ENCODE results near the gene ANKRD39.

The ANKRD39 gene

GRCh38 chr2:96828436-96828835 is 29.4 kb downstream of the ANKRD39 start:
- Histone ChIP-seq H2BK15ac (ENCODE audit: low read depth, poor library complexity, severe bottlenecking) (no peak overlapping the region), H2BK5ac (ENCODE audit: low read depth, low read length, poor library complexity, severe bottlenecking) (no peak overlapping the region), H4K91ac (ENCODE audit: low read length) (no peak overlapping the region), H2BK12ac (ENCODE audit: low read length in 2 of 2) (no peak overlapping the region), H2AK5ac (ENCODE audit: low read length, severe bottlenecking) (no peak overlapping the region), H3K27me3 (ENCODE audit: control insufficient read depth in 1 of 2, insufficient read depth in 1 of 2, low read length in 2 of 2) (no peaks in the 10 kb centered on the region), H4K8ac (ENCODE audit: low read length) (no peak overlapping the region), H3K79me1 (replicated peaks; ENCODE audit: low read length, poor library complexity, severe bottlenecking) (peaks cover 23% of the 10 kb centered on the region), H3K23ac (ENCODE audit: low read length in 2 of 2) (no peak overlapping the region), H3K14ac (ENCODE audit: low read length in 2 of 2) (no peak overlapping the region), H2BK120ac (ENCODE audit: low read depth, low read length) (no peak overlapping the region), H3K4ac (ENCODE audit: low read depth in 1 of 2, low read length in 2 of 2) (no peak overlapping the region), H3K36me3 (ENCODE audit: control insufficient read depth in 1 of 2, insufficient read depth in 2 of 2, low read depth in 1 of 2, low read length in 2 of 2) (peaks cover 52 to 66% of the 10 kb centered on the region in 2 experiments), H3K27ac (ENCODE audit: low read length, poor library complexity, severe bottlenecking) (no peak overlapping the region), H3K9me3 (ENCODE audit: control insufficient read depth, low read length) (no peaks in the 10 kb centered on the region), H3K9ac (ENCODE audit: low read length) (no peak overlapping the region), H3K4me2 (ENCODE audit: low read length, poor library complexity, severe bottlenecking) (no peak overlapping the region), H3K4me3 (ENCODE audit: insufficient read depth in 1 of 2, low read depth in 1 of 2, low read length in 2 of 2) (no peak overlapping the region), H3K18ac (ENCODE audit: low read depth in 1 of 2, low read length in 2 of 2) (no peak overlapping the region), H2AFZ (ENCODE audit: low read depth, low read length) (no peak overlapping the region), H3K4me1 (ENCODE audit: control insufficient read depth, insufficient read depth, low read depth, low read length) (peaks cover 15% of the 10 kb centered on the region)
- WGBS = 97% methylated on average over 14 of the region's 14 CpGs
- no peak for DNase-seq

- Histone ChIP-seq H3K4ac (ENCODE audit: low read depth in 1 of 2, low read length in 2 of 2) (no peak overlapping the region), H2BK15ac (ENCODE audit: low read depth, poor library complexity, severe bottlenecking) (no peak overlapping the region), H3K36me3 (ENCODE audit: control insufficient read depth in 1 of 2, insufficient read depth in 2 of 2, low read depth in 1 of 2, low read length in 2 of 2) (peaks cover 41 to 59% of the 10 kb centered on the region in 2 experiments), H3K27ac (ENCODE audit: low read length, poor library complexity, severe bottlenecking) (no peak overlapping the region), H3K4me3 (ENCODE audit: insufficient read depth in 1 of 2, low read depth in 1 of 2, low read length in 2 of 2) (no peak overlapping the region), H3K23ac (ENCODE audit: low read length in 2 of 2) (no peak overlapping the region), H2AK5ac (ENCODE audit: low read length, severe bottlenecking) (no peak overlapping the region), H2AFZ (ENCODE audit: low read depth, low read length) (no peak overlapping the region), H3K9ac (ENCODE audit: low read length) (no peak overlapping the region), H2BK120ac (ENCODE audit: low read depth, low read length) (no peak overlapping the region), H3K9me3 (ENCODE audit: control insufficient read depth, low read length) (no peaks in the 10 kb centered on the region), H3K4me2 (ENCODE audit: low read length, poor library complexity, severe bottlenecking) (no peak overlapping the region), H2BK5ac (ENCODE audit: low read depth, low read length, poor library complexity, severe bottlenecking) (no peak overlapping the region), H3K27me3 (ENCODE audit: control insufficient read depth in 1 of 2, insufficient read depth in 1 of 2, low read length in 2 of 2) (no peaks in the 10 kb centered on the region), H3K79me1 (replicated peaks; ENCODE audit: low read length, poor library complexity, severe bottlenecking) (peaks cover 33% of the 10 kb centered on the region), H4K91ac (ENCODE audit: low read length) (no peak overlapping the region), H3K18ac (ENCODE audit: low read depth in 1 of 2, low read length in 2 of 2) (no peak overlapping the region), H3K4me1 (ENCODE audit: control insufficient read depth, insufficient read depth, low read depth, low read length) (peaks cover 5% of the 10 kb centered on the region), H3K14ac (ENCODE audit: low read length in 2 of 2) (no peak overlapping the region), H4K8ac (ENCODE audit: low read length) (no peak overlapping the region), H2BK12ac (ENCODE audit: low read length in 2 of 2) (no peak overlapping the region)
- WGBS = 98% methylated on average over 22 of the region's 22 CpGs
- DNase-seq = no peak
Observed at GRCh38 chr2:96826546-96827278, 31.1 kb downstream of the ANKRD39 start.

GRCh38 chr2:96825057-96825456 is 32.8 kb downstream of the ANKRD39 start:
- Histone ChIP-seq H2BK15ac (ENCODE audit: low read depth, poor library complexity, severe bottlenecking) (no peak overlapping the region), H3K4me2 (ENCODE audit: low read length, poor library complexity, severe bottlenecking) (no peak overlapping the region), H3K27me3 (ENCODE audit: control insufficient read depth in 1 of 2, insufficient read depth in 1 of 2, low read length in 2 of 2) (no peaks in the 10 kb centered on the region), H3K23ac (ENCODE audit: low read length in 2 of 2) (no peak overlapping the region), H4K8ac (ENCODE audit: low read length) (no peak overlapping the region), H3K36me3 (ENCODE audit: control insufficient read depth in 1 of 2, insufficient read depth in 2 of 2, low read depth in 1 of 2, low read length in 2 of 2) (peaks cover 26 to 57% of the 10 kb centered on the region in 2 experiments), H3K27ac (ENCODE audit: low read length, poor library complexity, severe bottlenecking) (no peak overlapping the region), H3K9ac (ENCODE audit: low read length) (no peak overlapping the region), H3K18ac (ENCODE audit: low read depth in 1 of 2, low read length in 2 of 2) (no peak overlapping the region), H2AK5ac (ENCODE audit: low read length, severe bottlenecking) (no peak overlapping the region), H2BK120ac (ENCODE audit: low read depth, low read length) (no peak overlapping the region), H3K4ac (ENCODE audit: low read depth in 1 of 2, low read length in 2 of 2) (no peak overlapping the region), H3K4me1 (ENCODE audit: control insufficient read depth, insufficient read depth, low read depth, low read length) (peaks cover 5% of the 10 kb centered on the region), H2BK12ac (ENCODE audit: low read length in 2 of 2) (no peak overlapping the region), H2BK5ac (ENCODE audit: low read depth, low read length, poor library complexity, severe bottlenecking) (no peak overlapping the region), H3K4me3 (ENCODE audit: insufficient read depth in 1 of 2, low read depth in 1 of 2, low read length in 2 of 2) (no peak overlapping the region), H3K79me1 (replicated peaks; ENCODE audit: low read length, poor library complexity, severe bottlenecking) (peaks cover 44% of the 10 kb centered on the region), H4K91ac (ENCODE audit: low read length) (no peak overlapping the region), H2AFZ (ENCODE audit: low read depth, low read length) (no peak overlapping the region), H3K9me3 (ENCODE audit: control insufficient read depth, low read length) (no peaks in the 10 kb centered on the region), H3K14ac (ENCODE audit: low read length in 2 of 2) (no peak overlapping the region)
- DNase-seq = no peak
- WGBS = 97% methylated on average over 14 of the region's 14 CpGs

GRCh38 chr2:96824079-96824870 is 33.5 kb downstream of the ANKRD39 start:
- Histone ChIP-seq H2BK15ac (ENCODE audit: low read depth, poor library complexity, severe bottlenecking) (no peak overlapping the region), H3K14ac (ENCODE audit: low read length in 2 of 2) (no peak overlapping the region), H2AFZ (ENCODE audit: low read depth, low read length) (no peak overlapping the region), H3K4me1 (ENCODE audit: control insufficient read depth, insufficient read depth, low read depth, low read length) (peaks cover 6% of the 10 kb centered on the region), H2BK5ac (ENCODE audit: low read depth, low read length, poor library complexity, severe bottlenecking) (no peak overlapping the region), H2BK120ac (ENCODE audit: low read depth, low read length) (no peak overlapping the region), H2AK5ac (ENCODE audit: low read length, severe bottlenecking) (no peak overlapping the region), H3K27me3 (ENCODE audit: control insufficient read depth in 1 of 2, insufficient read depth in 1 of 2, low read length in 2 of 2) (no peaks in the 10 kb centered on the region), H3K4ac (ENCODE audit: low read depth in 1 of 2, low read length in 2 of 2) (no peak overlapping the region), H3K18ac (ENCODE audit: low read depth in 1 of 2, low read length in 2 of 2) (no peak overlapping the region), H3K27ac (ENCODE audit: low read length, poor library complexity, severe bottlenecking) (no peak overlapping the region), H3K79me1 (replicated peaks; ENCODE audit: low read length, poor library complexity, severe bottlenecking) (peaks cover 49% of the 10 kb centered on the region), H2BK12ac (ENCODE audit: low read length in 2 of 2) (no peak overlapping the region), H3K9me3 (ENCODE audit: control insufficient read depth, low read length) (no peaks in the 10 kb centered on the region), H3K36me3 (ENCODE audit: control insufficient read depth in 1 of 2, insufficient read depth in 2 of 2, low read depth in 1 of 2, low read length in 2 of 2) (peaks cover 18 to 56% of the 10 kb centered on the region in 2 experiments), H3K23ac (ENCODE audit: low read length in 2 of 2) (no peak overlapping the region), H4K91ac (ENCODE audit: low read length) (no peak overlapping the region), H3K4me2 (ENCODE audit: low read length, poor library complexity, severe bottlenecking) (no peak overlapping the region), H3K9ac (ENCODE audit: low read length) (no peak overlapping the region), H4K8ac (ENCODE audit: low read length) (no peak overlapping the region), H3K4me3 (ENCODE audit: insufficient read depth in 1 of 2, low read depth in 1 of 2, low read length in 2 of 2) (no peak overlapping the region)
- no peak for DNase-seq
- 71% methylated on average over 6 of the region's 6 CpGs for WGBS
